Fibroblast of mammary gland (primary cell): ENCODE data around the gene TRMT10A.

Source experiments
- DNase-seq: peaks from one replicate; pipeline ENCODE4 v3.0.0-alpha.2; 2010; ENCODE audit warnings: low read depth
- H3K4me3 ChIP-seq: 2 replicates; pipeline ENCODE4 v1.5.1; 2011; ENCODE audit warnings: low read depth, mild to moderate bottlenecking, low read length, moderate library complexity; ENCODE audit not compliant: control insufficient read depth
- CTCF ChIP-seq: conservative IDR thresholded peaks from 2 replicates; pipeline ENCODE4 v1.5.1; 2011; ENCODE audit warnings: low read depth, low read length, inconsistent platforms; ENCODE audit not compliant: control insufficient read depth, insufficient read depth

TRMT10A gene

GRCh38 chr4:99594818-99595217 is 31.0 kb upstream of the TRMT10A start:
- DNase-seq = no peak
- TF ChIP-seq CTCF = no peak
- no peak overlapping the region for H3K4me3 ChIP-seq

GRCh38 chr4:99593781-99594641 is 30.2 kb upstream of the TRMT10A start:
- no peak for TF ChIP-seq CTCF
- no peak overlapping the region for H3K4me3 ChIP-seq
- no peak for DNase-seq

- DNase-seq = no peak
- no peak for TF ChIP-seq CTCF
These were observed 27.9 kb upstream of the TRMT10A start for GRCh38 chr4:99591757-99592156.

GRCh38 chr4:99587803-99588202 is 24.0 kb upstream of the TRMT10A start:
- DNase-seq = no peak
- TF ChIP-seq CTCF = no peak

More at GRCh38 chr4:99591757-99592156, 27.9 kb upstream of the TRMT10A start:
- H3K4me3 ChIP-seq = no peak overlapping the region

GRCh38 chr4:99587309-99587708 is 23.5 kb upstream of the TRMT10A start:
- no peak for TF ChIP-seq CTCF
- H3K4me3 ChIP-seq = no peak overlapping the region
- DNase-seq = no peak

More at GRCh38 chr4:99587803-99588202, 24.0 kb upstream of the TRMT10A start:
- no peak overlapping the region for H3K4me3 ChIP-seq

GRCh38 chr4:99586797-99587196 is 23.0 kb upstream of the TRMT10A start:
- no peak for DNase-seq

More at GRCh38 chr4:99586797-99587196, 23.0 kb upstream of the TRMT10A start:
- no peak for TF ChIP-seq CTCF
- no peak overlapping the region for H3K4me3 ChIP-seq
